ENCODE measurements around the gene POC1B. TPM values are rescaled to one million over a fixed set of nuclear protein-coding genes. Genes with fewer than 3 reads are reported as not detected.

POC1B gene
- total RNA-seq, 4 donors from 2014 or later = 7.3 to 8.9 (median 7.8) TPM

- no peak overlapping the region for H3K4me3 ChIP-seq
- no peaks in the 10 kb centered on the region for H3K27me3 ChIP-seq
- H3K27ac ChIP-seq = no peak overlapping the region
- no peaks in the 10 kb centered on the region for H3K4me1 ChIP-seq
- in situ Hi-C loops (cut with MboI; ENCODE audit: low sequenced_read_pairs in 4 of 4) = no loop called here
- TF ChIP-seq CTCF (IDR thresholded peaks at IDR 0.05 in 4 of 5, conservative IDR thresholded peaks at IDR 0.05 in 1 of 5) = no peak
- TF ChIP-seq POLR2A (IDR thresholded peaks at IDR 0.05) = no peak
- H3K36me3 ChIP-seq = no peaks in the 10 kb centered on the region
- ATAC-seq (no peak), DNase-seq (no peak)
- H3K9me3 ChIP-seq = no peaks in the 10 kb centered on the region
- intact Hi-C loops (cut with DNase I; ENCODE audit: low total_unique reads) = no loop called here
These were observed 112.6 kb downstream of the POC1B start for GRCh38 chr12:89413234-89413633.

GRCh38 chr12:89412665-89413064 is 113.2 kb downstream of the POC1B start:
- ATAC-seq (no peak), DNase-seq (no peak)
- intact Hi-C loops (cut with DNase I; ENCODE audit: low total_unique reads) (no loop called here), in situ Hi-C loops (cut with MboI; ENCODE audit: low sequenced_read_pairs in 4 of 4) (no loop called here)
- Histone ChIP-seq H3K4me3 (no peak overlapping the region), H3K36me3 (no peaks in the 10 kb centered on the region), H3K4me1 (no peaks in the 10 kb centered on the region), H3K27ac (no peak overlapping the region), H3K9me3 (no peaks in the 10 kb centered on the region), H3K27me3 (no peaks in the 10 kb centered on the region)
- TF ChIP-seq CTCF (IDR thresholded peaks at IDR 0.05 in 4 of 5, conservative IDR thresholded peaks at IDR 0.05 in 1 of 5) = no peak
- no peak for TF ChIP-seq POLR2A (IDR thresholded peaks at IDR 0.05)

- H3K36me3 ChIP-seq = no peaks in the 10 kb centered on the region
- in situ Hi-C loops (cut with MboI; ENCODE audit: low sequenced_read_pairs in 4 of 4) = no loop called here
- intact Hi-C loops (cut with DNase I; ENCODE audit: low total_unique reads) = no loop called here
These were observed 114.0 kb downstream of the POC1B start for GRCh38 chr12:89411846-89412245.

GRCh38 chr12:89411234-89411633 is 114.6 kb downstream of the POC1B start:
- Histone ChIP-seq H3K27me3 (no peaks in the 10 kb centered on the region), H3K27ac (no peak overlapping the region), H3K4me1 (no peaks in the 10 kb centered on the region), H3K4me3 (no peak overlapping the region), H3K36me3 (no peaks in the 10 kb centered on the region), H3K9me3 (no peaks in the 10 kb centered on the region)
- in situ Hi-C loops (cut with MboI; ENCODE audit: low sequenced_read_pairs in 4 of 4) (no loop called here), intact Hi-C loops (cut with DNase I; ENCODE audit: low total_unique reads) (no loop called here)
- ATAC-seq = no peak
- TF ChIP-seq POLR2A (IDR thresholded peaks at IDR 0.05) (no peak), CTCF (IDR thresholded peaks at IDR 0.05 in 4 of 5, conservative IDR thresholded peaks at IDR 0.05 in 1 of 5) (no peak)
- no peak for DNase-seq

More at GRCh38 chr12:89411846-89412245, 114.0 kb downstream of the POC1B start:
- Histone ChIP-seq H3K4me3 (no peak overlapping the region), H3K27ac (no peak overlapping the region), H3K9me3 (no peaks in the 10 kb centered on the region), H3K27me3 (no peaks in the 10 kb centered on the region), H3K4me1 (no peaks in the 10 kb centered on the region)
- ATAC-seq (no peak), DNase-seq (no peak)
- no peak for TF ChIP-seq CTCF (IDR thresholded peaks at IDR 0.05 in 4 of 5, conservative IDR thresholded peaks at IDR 0.05 in 1 of 5)
- no peak for TF ChIP-seq POLR2A (IDR thresholded peaks at IDR 0.05)

- in situ Hi-C loops (cut with MboI; ENCODE audit: low sequenced_read_pairs in 4 of 4) (no loop called here), intact Hi-C loops (cut with DNase I; ENCODE audit: low total_unique reads) (no loop called here)
- TF ChIP-seq CTCF (IDR thresholded peaks at IDR 0.05 in 4 of 5, conservative IDR thresholded peaks at IDR 0.05 in 1 of 5) = no peak
- TF ChIP-seq POLR2A (IDR thresholded peaks at IDR 0.05) = no peak
- Histone ChIP-seq H3K36me3 (no peaks in the 10 kb centered on the region), H3K27ac (no peak overlapping the region), H3K9me3 (no peaks in the 10 kb centered on the region), H3K27me3 (no peaks in the 10 kb centered on the region), H3K4me3 (no peak overlapping the region), H3K4me1 (no peaks in the 10 kb centered on the region)
- ATAC-seq (no peak), DNase-seq (no peak)
These were observed 120.1 kb downstream of the POC1B start for GRCh38 chr12:89405626-89406345.
